ENCODE data around the gene SEMA7A. TPM values are rescaled to one million over a fixed set of nuclear protein-coding genes. Genes with fewer than 3 reads are reported as not detected.

SEMA7A gene
- total RNA-seq, 2 donors from 2014 or later, result 1.8 to 2.0 TPM

GRCh38 chr15:74395319-74396145, 38.2 kb downstream of the SEMA7A start:
- H3K4me1 ChIP-seq, result no peaks in the 10 kb centered on the region
- no peak for TF ChIP-seq CTCF (IDR thresholded peaks at IDR 0.05)
- no peaks in the 10 kb centered on the region for H3K9me3 ChIP-seq
- H3K27ac ChIP-seq, result no peak overlapping the region
- no peak overlapping the region for H3K9ac ChIP-seq (ENCODE audit: low read depth in 2 of 2, low read length in 2 of 2)
- H3K27me3 ChIP-seq, result no peaks in the 10 kb centered on the region
- no peak for DNase-seq
- intact Hi-C loops (cut with DNase I), result no loop called here
- H3K4me3 ChIP-seq, result no peak overlapping the region
- H3K36me3 ChIP-seq, result no peaks in the 10 kb centered on the region

DNA sequence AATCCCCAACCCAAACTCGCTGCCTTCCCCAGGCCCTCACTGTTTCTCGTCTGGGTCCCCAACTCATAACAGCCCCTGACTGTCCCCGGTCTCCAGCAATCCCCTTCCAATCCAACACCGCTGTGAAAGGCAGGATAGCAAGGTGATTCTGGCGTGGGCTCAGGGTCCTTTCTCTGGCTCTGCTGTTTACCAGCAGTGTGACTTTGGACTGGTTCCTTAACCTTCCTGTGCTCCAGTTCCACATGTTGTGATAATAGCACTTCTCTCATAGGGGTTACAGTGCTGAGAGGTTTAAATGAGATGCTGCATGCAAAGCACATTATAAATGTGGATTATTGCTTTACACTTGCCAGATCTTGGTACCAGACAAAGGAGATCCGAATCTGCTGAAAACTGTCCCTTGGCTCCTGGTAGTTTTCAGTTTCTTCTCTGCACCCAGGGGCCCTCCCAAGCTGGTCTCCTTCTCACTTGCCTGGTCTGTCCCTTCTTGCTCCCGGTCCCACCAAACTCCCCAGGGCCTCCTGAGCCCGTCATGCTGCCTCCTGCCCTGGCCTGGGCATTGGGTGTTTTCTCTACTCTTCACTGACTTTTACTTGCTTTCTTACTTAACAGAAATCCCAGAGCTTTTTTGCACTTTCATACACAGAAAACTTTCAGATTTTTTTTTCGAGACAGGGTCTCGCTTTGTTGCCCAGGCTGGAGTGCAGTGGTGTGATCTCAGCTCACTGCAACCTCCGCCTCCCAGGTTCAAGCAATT, 39.5 kb downstream of the SEMA7A start:
- no peak overlapping the region for H3K27ac ChIP-seq
- H3K4me1 ChIP-seq, result no peaks in the 10 kb centered on the region
- DNase-seq, result no peak
- intact Hi-C loops (cut with DNase I), result no loop called here
- H3K27me3 ChIP-seq, result no peaks in the 10 kb centered on the region
- H3K9ac ChIP-seq (ENCODE audit: low read depth in 2 of 2, low read length in 2 of 2), result no peak overlapping the region
- H3K36me3 ChIP-seq, result no peaks in the 10 kb centered on the region
- H3K9me3 ChIP-seq, result no peaks in the 10 kb centered on the region
- H3K4me3 ChIP-seq, result no peak overlapping the region
- no peak for TF ChIP-seq CTCF (IDR thresholded peaks at IDR 0.05)

DNA sequence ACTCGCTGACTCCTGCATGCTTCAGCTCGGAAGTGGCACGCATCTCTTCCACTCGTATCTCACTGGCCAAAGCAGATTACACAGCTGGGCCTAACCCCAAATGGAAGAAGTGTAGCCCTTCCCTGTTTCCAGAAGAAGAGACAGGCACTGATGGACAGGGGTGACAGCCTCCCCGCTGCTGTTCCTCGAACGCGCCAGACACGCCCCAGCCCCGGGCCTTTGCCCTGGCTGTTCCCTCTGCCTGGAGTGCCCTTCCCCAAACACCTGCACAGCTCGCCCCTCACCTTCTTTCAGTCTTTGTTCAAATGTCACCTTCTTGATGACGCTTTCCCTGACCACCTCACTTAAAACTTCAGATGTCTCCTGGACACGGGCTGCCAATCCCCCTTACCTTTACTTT, 40.3 kb downstream of the SEMA7A start:
- intact Hi-C loops (cut with DNase I), result no loop called here

GRCh38 chr15:74392902-74393301, 40.9 kb downstream of the SEMA7A start:
- no peaks in the 10 kb centered on the region for H3K9me3 ChIP-seq
- H3K9ac ChIP-seq (ENCODE audit: low read depth in 2 of 2, low read length in 2 of 2), result no peak overlapping the region
- TF ChIP-seq CTCF (IDR thresholded peaks at IDR 0.05), result no peak
- no peak overlapping the region for H3K27ac ChIP-seq
- no peak overlapping the region for H3K4me3 ChIP-seq
- no peak for DNase-seq
- no peaks in the 10 kb centered on the region for H3K4me1 ChIP-seq
- H3K36me3 ChIP-seq, result no peaks in the 10 kb centered on the region
- intact Hi-C loops (cut with DNase I), result no loop called here
- no peaks in the 10 kb centered on the region for H3K27me3 ChIP-seq

More for the DNA sequence above, 40.3 kb downstream of the SEMA7A start:
- Histone ChIP-seq H3K27ac (no peak overlapping the region), H3K9me3 (no peaks in the 10 kb centered on the region), H3K4me3 (no peak overlapping the region), H3K4me1 (no peaks in the 10 kb centered on the region), H3K27me3 (no peaks in the 10 kb centered on the region), H3K9ac (ENCODE audit: low read depth in 2 of 2, low read length in 2 of 2) (no peak overlapping the region), H3K36me3 (no peaks in the 10 kb centered on the region)
- no peak for DNase-seq
- no peak for TF ChIP-seq CTCF (IDR thresholded peaks at IDR 0.05)

- no peak for DNase-seq
- Histone ChIP-seq H3K4me1 (no peaks in the 10 kb centered on the region), H3K27me3 (no peaks in the 10 kb centered on the region), H3K27ac (no peak overlapping the region), H3K9me3 (no peaks in the 10 kb centered on the region), H3K36me3 (no peaks in the 10 kb centered on the region), H3K4me3 (no peak overlapping the region), H3K9ac (ENCODE audit: low read depth in 2 of 2, low read length in 2 of 2) (no peak overlapping the region)
- intact Hi-C loops (cut with DNase I), result no loop called here
- no peak for TF ChIP-seq CTCF (IDR thresholded peaks at IDR 0.05)
These were observed 41.3 kb downstream of the SEMA7A start for GRCh38 chr15:74392451-74392830.
